Activated CD8-positive, alpha-beta memory T cell treated with anti-CD3 and anti-CD28 coated beads, Interleukin-2, amount 50 U/mL, for 4 hours (primary cell): ENCODE data around the gene EVX2.

Source experiments
- DNase-seq: peaks from one replicate; pipeline ENCODE4 v3.0.0-alpha.2; 2020

The EVX2 gene

GRCh38 chr2:176122052-176122682, 38.4 kb upstream of the EVX2 start:
- no peak for DNase-seq

- no peak for DNase-seq
These were observed 37.7 kb upstream of the EVX2 start for GRCh38 chr2:176121190-176122051.

- no peak for DNase-seq
These were observed 36.8 kb upstream of the EVX2 start for GRCh38 chr2:176120364-176121189.

- DNase-seq = no peak
These were observed 35.0 kb upstream of the EVX2 start for GRCh38 chr2:176118601-176119339.

- no peak for DNase-seq
These were observed 34.1 kb upstream of the EVX2 start for GRCh38 chr2:176117823-176118371.

GRCh38 chr2:176117162-176117822, 33.5 kb upstream of the EVX2 start:
- DNase-seq = no peak

GRCh38 chr2:176115883-176116813, 32.4 kb upstream of the EVX2 start, which contains the start of gene HOXD10:
HOXD10 (plus strand) TSS chr2:176116778; CDS start chr2:176116834, 56 bp downstream.
- DNase-seq = no peak

GRCh38 chr2:176114930-176115625, 31.3 kb upstream of the EVX2 start:
- DNase-seq = no peak

GRCh38 chr2:176114120-176114929, 30.6 kb upstream of the EVX2 start:
- DNase-seq = no peak

GRCh38 chr2:176112375-176113302, 28.9 kb upstream of the EVX2 start:
- no peak for DNase-seq

- DNase-seq = no peak
These were observed 28.1 kb upstream of the EVX2 start for GRCh38 chr2:176111846-176112374.

GRCh38 chr2:176111309-176111663, 27.5 kb upstream of the EVX2 start:
- no peak for DNase-seq

- DNase-seq = no peak
These were observed 26.9 kb upstream of the EVX2 start for GRCh38 chr2:176110415-176111308.

GRCh38 chr2:176109946-176110345, 26.2 kb upstream of the EVX2 start:
- DNase-seq = no peak

- no peak for DNase-seq
These were observed 25.6 kb upstream of the EVX2 start for GRCh38 chr2:176109192-176109901.

GRCh38 chr2:176107731-176108181, 24.0 kb upstream of the EVX2 start:
- no peak for DNase-seq
